ENCODE measurements around the gene NCLN.

Gene NCLN

DNA sequence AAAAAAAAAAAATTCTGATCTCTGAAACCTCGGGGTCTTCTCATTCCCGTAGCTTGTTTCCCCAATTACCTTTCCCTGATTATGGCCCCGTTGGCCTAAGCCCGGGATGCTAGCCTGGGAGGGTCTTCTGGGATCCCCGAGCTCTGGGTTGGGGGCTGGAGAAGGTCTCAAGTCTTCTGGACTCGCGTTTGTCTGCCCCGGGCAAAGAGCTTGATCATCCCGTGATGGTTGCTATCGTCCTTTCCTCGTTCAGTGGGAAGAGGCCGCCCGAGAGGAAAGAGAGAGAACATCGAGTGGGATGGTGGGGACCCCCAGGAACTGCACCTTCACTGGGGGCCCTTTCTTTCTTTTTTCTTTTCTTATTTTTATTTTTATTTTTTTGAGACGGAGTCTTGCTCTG, 47.5 kb upstream of the NCLN start:
- Histone ChIP-seq H3K27ac (ENCODE audit: poor library complexity, severe bottlenecking) (peak overlapping the region; percentile 93), H3K9me3 (ENCODE audit: severe bottlenecking) (no peaks in the 10 kb centered on the region), H3K4me1 (ENCODE audit: insufficient read depth, poor library complexity, severe bottlenecking) (peaks cover 22% of the 10 kb centered on the region), H3K27me3 (ENCODE audit: insufficient read depth, poor library complexity, severe bottlenecking) (no peaks in the 10 kb centered on the region), H3K4me3 (ENCODE audit: severe bottlenecking) (no peak overlapping the region), H3K36me3 (ENCODE audit: low read depth) (peaks cover 37% of the 10 kb centered on the region)
- DNase-seq (ENCODE audit: low spot score) (no peak), ATAC-seq (ENCODE audit: low read depth) (no peak)
- TF ChIP-seq, protein P1, sequence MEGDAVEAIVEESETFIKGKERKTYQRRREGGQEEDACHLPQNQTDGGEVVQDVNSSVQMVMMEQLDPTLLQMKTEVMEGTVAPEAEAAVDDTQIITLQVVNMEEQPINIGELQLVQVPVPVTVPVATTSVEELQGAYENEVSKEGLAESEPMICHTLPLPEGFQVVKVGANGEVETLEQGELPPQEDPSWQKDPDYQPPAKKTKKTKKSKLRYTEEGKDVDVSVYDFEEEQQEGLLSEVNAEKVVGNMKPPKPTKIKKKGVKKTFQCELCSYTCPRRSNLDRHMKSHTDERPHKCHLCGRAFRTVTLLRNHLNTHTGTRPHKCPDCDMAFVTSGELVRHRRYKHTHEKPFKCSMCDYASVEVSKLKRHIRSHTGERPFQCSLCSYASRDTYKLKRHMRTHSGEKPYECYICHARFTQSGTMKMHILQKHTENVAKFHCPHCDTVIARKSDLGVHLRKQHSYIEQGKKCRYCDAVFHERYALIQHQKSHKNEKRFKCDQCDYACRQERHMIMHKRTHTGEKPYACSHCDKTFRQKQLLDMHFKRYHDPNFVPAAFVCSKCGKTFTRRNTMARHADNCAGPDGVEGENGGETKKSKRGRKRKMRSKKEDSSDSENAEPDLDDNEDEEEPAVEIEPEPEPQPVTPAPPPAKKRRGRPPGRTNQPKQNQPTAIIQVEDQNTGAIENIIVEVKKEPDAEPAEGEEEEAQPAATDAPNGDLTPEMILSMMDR (IDR thresholded peaks at IDR 0.05; ENCODE audit: poor library complexity, severe bottlenecking) = no peak

DNA sequence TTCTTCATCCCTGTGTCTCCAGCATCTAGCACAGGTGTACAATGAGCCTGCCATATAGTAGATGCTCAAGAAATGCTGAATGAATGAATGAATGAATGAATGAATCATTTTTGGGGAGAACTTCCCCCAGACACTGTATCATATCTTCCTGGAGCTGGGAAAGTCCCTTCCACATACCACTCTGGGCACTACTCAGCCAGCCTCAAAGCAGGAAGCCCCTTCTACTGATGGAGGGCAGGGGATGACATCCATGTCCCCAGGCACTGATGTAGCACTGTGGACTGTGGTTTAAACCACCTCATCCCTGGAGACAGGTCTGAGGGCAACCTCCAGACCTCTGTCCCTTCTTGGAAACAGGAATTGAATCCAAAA, 45.1 kb upstream of the NCLN start:
- Histone ChIP-seq H3K27me3 (ENCODE audit: insufficient read depth, poor library complexity, severe bottlenecking) (no peaks in the 10 kb centered on the region), H3K9me3 (ENCODE audit: severe bottlenecking) (no peaks in the 10 kb centered on the region), H3K27ac (ENCODE audit: poor library complexity, severe bottlenecking) (peak overlapping the region; percentile 97), H3K4me1 (ENCODE audit: insufficient read depth, poor library complexity, severe bottlenecking) (peaks cover 20% of the 10 kb centered on the region), H3K36me3 (ENCODE audit: low read depth) (peaks cover 38% of the 10 kb centered on the region), H3K4me3 (ENCODE audit: severe bottlenecking) (no peak overlapping the region)
- TF ChIP-seq, protein P1 (IDR thresholded peaks at IDR 0.05; ENCODE audit: poor library complexity, severe bottlenecking) = no peak
- no peak for ATAC-seq (ENCODE audit: low read depth)
- DNase-seq (ENCODE audit: low spot score) = no peak

DNA sequence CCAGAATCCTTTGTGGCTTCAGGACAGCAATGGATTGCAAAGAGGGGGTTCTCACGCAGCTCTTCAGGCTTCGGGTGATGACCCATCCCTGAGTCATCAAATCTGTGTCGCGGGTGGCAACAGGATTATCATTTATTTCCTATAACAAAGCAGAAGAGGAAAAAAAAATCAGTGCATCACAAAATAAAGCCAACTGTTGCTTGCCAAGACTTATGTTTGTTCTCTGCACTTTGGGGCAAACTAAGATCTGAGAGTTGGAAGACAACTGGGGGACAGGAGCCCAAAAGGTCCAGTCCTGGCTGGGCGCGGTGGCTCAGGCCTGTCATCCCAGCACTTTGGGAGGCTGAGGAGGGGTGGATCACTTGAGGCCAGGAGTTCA, 43.4 kb upstream of the NCLN start:
- TF ChIP-seq, protein P1 (IDR thresholded peaks at IDR 0.05; ENCODE audit: poor library complexity, severe bottlenecking) = no peak
- Histone ChIP-seq H3K4me1 (ENCODE audit: insufficient read depth, poor library complexity, severe bottlenecking) (peaks cover 18% of the 10 kb centered on the region), H3K9me3 (ENCODE audit: severe bottlenecking) (no peaks in the 10 kb centered on the region), H3K27ac (ENCODE audit: poor library complexity, severe bottlenecking) (peak overlapping the region; percentile 97), H3K27me3 (ENCODE audit: insufficient read depth, poor library complexity, severe bottlenecking) (no peaks in the 10 kb centered on the region), H3K36me3 (ENCODE audit: low read depth) (peaks cover 45% of the 10 kb centered on the region), H3K4me3 (ENCODE audit: severe bottlenecking) (no peak overlapping the region)
- peak; percentile 75 for DNase-seq (ENCODE audit: low spot score)
- ATAC-seq (ENCODE audit: low read depth) = peak; percentile 77

DNA sequence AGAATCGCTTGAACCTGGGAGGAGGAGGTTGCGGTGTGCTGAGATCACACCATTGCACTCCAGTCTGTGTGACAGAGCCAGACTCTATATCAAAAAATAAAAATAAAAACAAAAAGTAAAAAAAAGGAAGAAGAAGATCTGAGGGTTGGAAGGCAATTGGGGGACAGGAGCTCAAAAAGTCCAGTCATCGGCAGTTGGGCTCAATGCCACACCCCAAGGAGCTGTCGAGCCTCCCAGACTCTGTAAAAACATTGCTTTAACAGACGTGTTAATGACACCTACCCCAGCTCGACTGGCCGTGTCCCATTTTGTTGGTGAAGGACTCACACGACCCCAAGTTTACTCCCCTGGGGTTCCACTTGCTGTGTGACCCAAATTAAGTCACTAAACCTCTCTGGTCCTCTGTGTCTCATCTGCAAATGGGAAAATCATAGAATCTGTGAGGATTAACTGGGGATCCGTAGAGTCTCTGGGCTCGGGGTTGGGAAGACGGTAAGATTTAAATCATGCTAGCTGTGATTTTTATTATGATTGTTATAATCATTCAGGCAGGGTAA, 42.9 kb upstream of the NCLN start:
- no peaks in the 10 kb centered on the region for H3K27me3 ChIP-seq (ENCODE audit: insufficient read depth, poor library complexity, severe bottlenecking)
- no peak overlapping the region for H3K4me3 ChIP-seq (ENCODE audit: severe bottlenecking)
- no peak for DNase-seq (ENCODE audit: low spot score)
- H3K4me1 ChIP-seq (ENCODE audit: insufficient read depth, poor library complexity, severe bottlenecking) = peaks cover 16% of the 10 kb centered on the region
- no peak for ATAC-seq (ENCODE audit: low read depth)
- TF ChIP-seq, protein P1 (IDR thresholded peaks at IDR 0.05; ENCODE audit: poor library complexity, severe bottlenecking) = no peak
- peaks cover 40% of the 10 kb centered on the region for H3K36me3 ChIP-seq (ENCODE audit: low read depth)
- H3K9me3 ChIP-seq (ENCODE audit: severe bottlenecking) = no peaks in the 10 kb centered on the region
- peak overlapping the region; percentile 97 for H3K27ac ChIP-seq (ENCODE audit: poor library complexity, severe bottlenecking)

DNA sequence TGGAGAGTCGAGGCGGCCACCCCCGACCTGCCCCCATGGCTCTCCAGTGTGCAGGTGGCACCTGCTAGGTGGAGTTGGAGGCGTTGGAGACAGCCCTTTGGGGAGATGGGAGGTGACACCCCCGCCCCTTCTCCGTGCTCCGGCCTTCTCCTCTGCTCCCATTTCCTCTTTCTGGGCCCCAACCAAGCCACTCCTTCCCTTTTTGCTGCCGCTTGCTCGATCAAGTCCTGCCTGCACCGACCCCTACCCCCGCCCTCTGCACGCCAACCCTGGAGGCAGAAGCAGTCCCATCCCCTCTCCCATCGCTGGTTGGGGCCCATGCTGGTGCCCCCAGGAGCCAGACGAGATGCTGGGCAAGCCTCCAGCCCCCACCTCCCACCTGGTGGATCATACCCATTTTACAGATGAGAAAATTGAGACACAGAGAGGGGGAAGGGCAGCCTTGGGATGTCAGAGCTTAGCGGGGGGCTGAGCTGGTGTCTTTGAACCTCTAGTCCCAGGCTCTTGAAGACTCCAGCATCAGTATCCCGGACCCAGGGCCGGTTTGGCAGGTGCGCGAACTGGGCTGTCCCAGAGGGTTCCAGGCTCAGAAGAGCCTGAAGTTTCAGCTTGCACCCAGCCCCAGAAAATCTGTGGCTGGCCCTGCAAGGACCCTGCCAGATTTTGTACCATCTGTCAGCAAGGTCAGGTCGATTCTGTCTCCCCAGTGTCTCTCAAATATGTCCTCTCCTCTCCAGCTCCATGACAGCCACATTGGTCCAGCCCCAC, 39.6 kb upstream of the NCLN start:
- ATAC-seq (ENCODE audit: low read depth) = no peak
- peaks cover 14% of the 10 kb centered on the region for H3K4me1 ChIP-seq (ENCODE audit: insufficient read depth, poor library complexity, severe bottlenecking)
- H3K9me3 ChIP-seq (ENCODE audit: severe bottlenecking) = no peaks in the 10 kb centered on the region
- H3K36me3 ChIP-seq (ENCODE audit: low read depth) = peaks cover 48% of the 10 kb centered on the region
- DNase-seq (ENCODE audit: low spot score) = no peak
- TF ChIP-seq, protein P1 (IDR thresholded peaks at IDR 0.05; ENCODE audit: poor library complexity, severe bottlenecking) = no peak
- H3K27me3 ChIP-seq (ENCODE audit: insufficient read depth, poor library complexity, severe bottlenecking) = no peaks in the 10 kb centered on the region
- H3K4me3 ChIP-seq (ENCODE audit: severe bottlenecking) = no peak overlapping the region
- no peak overlapping the region for H3K27ac ChIP-seq (ENCODE audit: poor library complexity, severe bottlenecking)

Data from RWPE2 (cell line).